Measurements from ENCODE around the gene RANBP1. TPM values are rescaled to one million over a fixed set of nuclear protein-coding genes. Genes with fewer than 3 reads are reported as not detected.

Gene RANBP1
- total RNA-seq (2012; rRNA removed) (173 and 271 TPM in 2 replicates), polyA plus RNA-seq (2012; rRNA removed) (376 and 419 TPM in 2 replicates), Bru-seq, nascent RNA (percentile 64 among the genes with signal in this experiment), BruChase-seq, experiment 1, labeled RNA remaining after a 6-hour chase (percentile 71 among the genes with signal in this experiment), BruChase-seq, experiment 2, labeled RNA remaining after a 2-hour chase (percentile 63 among the genes with signal in this experiment)
- polyA plus RNA-seq (2012; cell fraction: cytosol; rRNA removed) = 171 and 509 TPM in 2 replicates
- 88.9 and 183 TPM in 2 replicates for polyA plus RNA-seq (2012; cell fraction: nucleus; rRNA removed; ENCODE audit: low replicate concordance)
- long read RNA-seq, transcript RANBP1-201 (6 exons, 837 nt) = major isoform, 89 of 171 reads
- long read RNA-seq, transcript RANBP1-202 (6 exons, 1,132 nt) = minor isoform, 66 of 171 reads
- long read RNA-seq, partial matches to known transcripts = 9 of 171 reads
- long read RNA-seq, other reads (novel, unspliced or antisense) = 5 of 171 reads

GRCh38 chr22:20115691-20116375 lies at the start of gene RANBP1:
Gene RANBP1, plus strand, starts transcription at chr22:20116104. Its CDS starts 81 bp downstream, at chr22:20116185.
- no peaks in the 10 kb centered on the region; the same call in 1 of the 2 replicates for H3K9me1 ChIP-seq (ENCODE audit: insufficient read depth, low read length)
- no peak within 1 kb of the TSS for H2BK15ac ChIP-seq (ENCODE audit: low read depth, low read length)
- H3K9ac ChIP-seq (ENCODE audit: low read depth, low read length) = peak within 1 kb of the TSS; percentile 88
- CTCF ChIA-PET = no interaction called here
- H3K18ac ChIP-seq (ENCODE audit: low read depth, low read length) = 0 out of 2 replicates have a peak within 1 kb of the TSS, but pooled peaks have one; percentile 6
- in situ Hi-C loops (cut with MboI; ENCODE audit: low sequenced_read_pairs) (no loop called here), dilution Hi-C loops (cut with HindIII; ENCODE audit: low sequenced_read_pairs, unreplicated experiment) (no loop called here), intact Hi-C loops (cut with micrococcal nuclease) (no loop called here)
- H4K20me1 ChIP-seq (ENCODE audit: insufficient read depth, low read length) = peaks cover 23% of the 10 kb centered on the region
- peak within 1 kb of the TSS; percentile 97 for H2AK9ac ChIP-seq (replicated peaks; ENCODE audit: low read depth, low read length, poor library complexity)
- H3K36me3 ChIP-seq (ENCODE audit: control insufficient read depth, insufficient read depth, low read length) = peaks cover 62% of the 10 kb centered on the region
- peak within 1 kb of the TSS; percentile 90 for H3K4ac ChIP-seq (ENCODE audit: low read depth, low read length)
- H4K5ac ChIP-seq (ENCODE audit: low read depth, low read length) = peak within 1 kb of the TSS; percentile 76
- peaks cover 6% of the 10 kb centered on the region for H3K4me1 ChIP-seq (ENCODE audit: control insufficient read depth, insufficient read depth, low read length)
- H3K4me3 ChIP-seq (ENCODE audit: insufficient read depth, low read depth, low read length) = peak within 1 kb of the TSS; percentile 92
- H3K23ac ChIP-seq (ENCODE audit: low read depth, low read length) = peak within 1 kb of the TSS; percentile 62; the same call in 1 of the 2 replicates
- ATAC-seq (ENCODE audit: low read depth) (no peak), DNase-seq (no peak)
- H2AFZ ChIP-seq (replicated peaks; ENCODE audit: low read length, poor library complexity) = peak within 1 kb of the TSS; percentile 91
- WGBS, 2 experiments (ENCODE audit: extremely low coverage in 2 of 2, insufficient read length in 1 of 2) = 82% methylated on average over 19 of the region's 30 CpGs; no CpG with 5 or more reads in 1 of the 2 experiments
- BruUV-seq (replicated peaks) = no TSS peak
- H2BK20ac ChIP-seq (ENCODE audit: low read depth, low read length) = no peak within 1 kb of the TSS
- peak within 1 kb of the TSS; percentile 75 for H3K27ac ChIP-seq (ENCODE audit: insufficient read depth, low read length)
- no peaks in the 10 kb centered on the region for H3K9me3 ChIP-seq (ENCODE audit: control insufficient read depth, insufficient read depth, low read length)
- peak within 1 kb of the TSS; percentile 84 for H3K4me2 ChIP-seq (ENCODE audit: low read depth, low read length)
- POLR2A ChIA-PET (ENCODE audit: unreplicated experiment) = no interaction called here
- peak within 1 kb of the TSS; percentile 37 for H3K56ac ChIP-seq (ENCODE audit: extremely low read depth, insufficient read depth, low read length)
- H3K27me3 ChIP-seq (ENCODE audit: control insufficient read depth, insufficient read depth, low read length) = no peaks in the 10 kb centered on the region
- H3K79me1 ChIP-seq (ENCODE audit: low read depth in 1 of 2, low read length in 2 of 2) = peaks cover 11 to 42% of the 10 kb centered on the region in 2 experiments; a peak in 3 of 4 replicates
- H4K91ac ChIP-seq (ENCODE audit: insufficient read depth, low read depth, low read length) = peak within 1 kb of the TSS; percentile 70
- H3K14ac ChIP-seq (replicated peaks; ENCODE audit: low read depth, low read length) = peak within 1 kb of the TSS; percentile 86
- peak within 1 kb of the TSS; percentile 38; the same call in 1 of the 2 replicates for H2BK120ac ChIP-seq (ENCODE audit: low read depth, low read length)
- TF ChIP-seq CHD1 (IDR thresholded peaks at IDR 0.05; ENCODE audit: low read depth, low read length) = no peak
- TF ChIP-seq MAZ (IDR thresholded peaks at IDR 0.05; ENCODE audit: borderline replicate concordance, low read depth, low read length) = no peak
- no peak for TF ChIP-seq MAFK (IDR thresholded peaks at IDR 0.05; ENCODE audit: low read depth, low read length)
- TF ChIP-seq NFE2L2 (IDR thresholded peaks at IDR 0.05; ENCODE audit: low read depth, low read length) = no peak
- TF ChIP-seq, protein P1, sequence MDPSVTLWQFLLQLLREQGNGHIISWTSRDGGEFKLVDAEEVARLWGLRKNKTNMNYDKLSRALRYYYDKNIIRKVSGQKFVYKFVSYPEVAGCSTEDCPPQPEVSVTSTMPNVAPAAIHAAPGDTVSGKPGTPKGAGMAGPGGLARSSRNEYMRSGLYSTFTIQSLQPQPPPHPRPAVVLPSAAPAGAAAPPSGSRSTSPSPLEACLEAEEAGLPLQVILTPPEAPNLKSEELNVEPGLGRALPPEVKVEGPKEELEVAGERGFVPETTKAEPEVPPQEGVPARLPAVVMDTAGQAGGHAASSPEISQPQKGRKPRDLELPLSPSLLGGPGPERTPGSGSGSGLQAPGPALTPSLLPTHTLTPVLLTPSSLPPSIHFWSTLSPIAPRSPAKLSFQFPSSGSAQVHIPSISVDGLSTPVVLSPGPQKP (IDR thresholded peaks at IDR 0.05; ENCODE audit: borderline replicate concordance, low read depth, low read length) = no peak
- no peak for TF ChIP-seq BHLHE40 (IDR thresholded peaks at IDR 0.05; ENCODE audit: low read depth, low read length)
- TF ChIP-seq CEBPB (IDR thresholded peaks at IDR 0.05; ENCODE audit: low read depth, low read length) = no peak
- no peak for TF ChIP-seq USF2 (IDR thresholded peaks at IDR 0.05; ENCODE audit: low read depth, low read length)
- TF ChIP-seq FOS (IDR thresholded peaks at IDR 0.05; ENCODE audit: low read depth, low read length) = no peak
- TF ChIP-seq MXI1 (IDR thresholded peaks at IDR 0.05; ENCODE audit: borderline replicate concordance, low read depth, low read length) = no peak
- no peak for TF ChIP-seq RAD21 (IDR thresholded peaks at IDR 0.05; ENCODE audit: low read length)
- TF ChIP-seq RFX5 (IDR thresholded peaks at IDR 0.05; ENCODE audit: low read depth, low read length) = no peak
- TF ChIP-seq POLR2A (IDR thresholded peaks at IDR 0.05; ENCODE audit: low read depth, low read length) = no peak
- no peak for TF ChIP-seq SMC3 (IDR thresholded peaks at IDR 0.05; ENCODE audit: low read depth, low read length)
- TF ChIP-seq RCOR1 (IDR thresholded peaks at IDR 0.05; ENCODE audit: insufficient replicate concordance, low read length) = no peak
- H2BK5ac ChIP-seq (ENCODE audit: low read depth, low read length, poor library complexity, severe bottlenecking) = peak within 1 kb of the TSS; percentile 59
- peak within 1 kb of the TSS; percentile 44 to 63 for H4K8ac ChIP-seq (ENCODE audit: low read depth in 2 of 2, low read length in 2 of 2)
- H2AK5ac ChIP-seq (ENCODE audit: low read depth, low read length) = peak within 1 kb of the TSS; percentile 87

Measured in IMR-90 (cell line).